ENCODE measurements around the gene AQP2.

The AQP2 gene

DNA sequence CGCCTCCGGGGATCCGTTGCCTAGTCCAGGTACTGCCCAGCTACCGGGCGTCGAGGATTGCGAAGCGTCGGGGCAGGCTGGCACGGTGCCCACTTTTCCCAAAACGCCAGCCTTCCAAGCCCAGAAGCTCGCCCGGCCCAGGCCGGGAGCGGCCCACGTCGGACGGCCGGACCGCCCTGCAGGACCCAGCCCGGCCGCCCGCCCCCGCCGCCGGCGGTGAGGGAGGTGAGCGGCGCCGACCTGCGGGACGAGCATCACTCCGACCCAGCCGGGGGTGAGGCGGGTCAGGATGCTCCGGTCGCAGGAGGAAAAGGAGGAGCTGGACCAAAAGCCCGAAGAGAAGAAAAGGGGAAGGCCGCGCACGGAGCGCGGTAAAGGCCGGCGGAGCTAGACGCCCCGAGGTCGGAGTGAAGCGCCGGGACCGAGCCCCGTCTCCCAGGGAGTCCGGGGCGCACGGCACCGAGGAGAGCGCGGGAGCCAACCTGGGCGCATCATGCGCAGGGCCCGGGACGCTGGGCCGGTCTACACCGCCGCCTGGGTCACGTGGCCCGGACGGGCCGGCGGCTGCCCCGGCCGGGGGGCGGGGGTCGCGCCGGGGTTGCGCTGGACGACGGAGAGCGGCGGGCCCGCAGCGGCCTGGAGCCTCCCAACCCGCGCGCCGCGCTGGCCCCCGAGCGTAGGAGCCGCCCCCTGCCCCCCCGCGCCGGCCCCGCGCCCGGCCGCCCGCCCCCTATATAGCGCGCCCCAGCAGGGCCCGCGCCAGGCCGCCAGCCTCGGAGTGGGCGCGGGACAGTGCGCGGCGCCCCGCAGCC is 10.8 kb downstream of the AQP2 start, which contains the start of gene AQP5:
Gene AQP5, plus strand, starts transcription at position 762 of the 812 bp plus-strand sequence. CDS start 146 bp downstream, outside the sequence.
- H3K27me3 ChIP-seq (replicated peaks in 2 of 5; ENCODE audit: control insufficient read depth in 4 of 5, insufficient read depth in 5 of 5, low read length in 4 of 5), result peaks cover 0 to 98% (median 50%) of the 10 kb centered on the region in 5 experiments
- ChIA-PET POLR2A (no interaction called here), CTCF (interaction anchor here (1.0 to 12.6 kb wide), 6 partner anchors 14 to 106 kb away, joined by 3 to 209 read pairs (median 14); partner anchors contain the start of gene AQP2)
- 4% methylated on average over 86 of the region's 111 CpGs for WGBS (ENCODE audit: insufficient coverage)
- H3K4me1 ChIP-seq (ENCODE audit: control extremely low read depth in 1 of 4, control insufficient read depth in 4 of 4, insufficient read depth in 4 of 4, low read length in 3 of 4), result peaks cover 0 to 28% (median 19%) of the 10 kb centered on the region in 4 experiments
- H3K4me3 ChIP-seq (ENCODE audit: control insufficient read depth in 1 of 7, extremely low read depth in 1 of 7, insufficient read depth in 4 of 7, low read depth in 2 of 7, low read length in 6 of 7), result peak within 1 kb of the TSS in 3 of 7 experiments; percentile 19 to 51 (median 34)
- H3K36me3 ChIP-seq (ENCODE audit: control insufficient read depth in 4 of 4, insufficient read depth in 4 of 4, low read length in 3 of 4), result no peaks in the 10 kb centered on the region
- no peak within 1 kb of the TSS for H3K27ac ChIP-seq (ENCODE audit: insufficient read depth in 1 of 2, low read depth in 1 of 2, low read length in 2 of 2, poor library complexity in 1 of 2, severe bottlenecking in 2 of 2)
- no peaks in the 10 kb centered on the region for H3K9me3 ChIP-seq (ENCODE audit: control extremely low read depth in 1 of 5, control insufficient read depth in 4 of 5, insufficient read depth in 2 of 5, low read depth in 1 of 5, low read length in 4 of 5)
- no peak for DNase-seq

DNA sequence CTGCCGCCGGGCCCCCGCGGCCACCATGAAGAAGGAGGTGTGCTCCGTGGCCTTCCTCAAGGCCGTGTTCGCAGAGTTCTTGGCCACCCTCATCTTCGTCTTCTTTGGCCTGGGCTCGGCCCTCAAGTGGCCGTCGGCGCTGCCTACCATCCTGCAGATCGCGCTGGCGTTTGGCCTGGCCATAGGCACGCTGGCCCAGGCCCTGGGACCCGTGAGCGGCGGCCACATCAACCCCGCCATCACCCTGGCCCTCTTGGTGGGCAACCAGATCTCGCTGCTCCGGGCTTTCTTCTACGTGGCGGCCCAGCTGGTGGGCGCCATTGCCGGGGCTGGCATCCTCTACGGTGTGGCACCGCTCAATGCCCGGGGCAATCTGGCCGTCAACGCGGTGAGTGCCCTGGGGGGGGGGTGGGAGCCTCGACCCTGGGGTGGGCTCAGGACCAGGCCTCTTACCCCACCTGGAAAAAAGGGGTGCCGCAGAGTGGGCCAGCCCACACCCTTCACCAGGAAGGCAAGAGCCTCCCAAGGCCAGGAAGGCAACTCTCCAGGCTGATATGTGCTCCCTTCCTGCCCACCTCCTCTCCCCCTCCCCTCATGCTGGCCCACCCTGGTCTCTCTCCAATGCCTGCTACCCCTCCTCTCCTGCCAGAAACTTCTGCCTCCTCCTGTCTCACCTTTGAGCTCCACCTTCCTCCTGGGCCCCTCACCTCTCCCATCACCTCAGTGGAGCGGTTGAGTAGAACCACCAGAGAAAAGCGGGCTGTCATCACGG is 11.6 kb downstream of the AQP2 start:
- no peak overlapping the region for H3K27ac ChIP-seq (ENCODE audit: insufficient read depth in 1 of 2, low read depth in 1 of 2, low read length in 2 of 2, poor library complexity in 1 of 2, severe bottlenecking in 2 of 2)
- no peaks in the 10 kb centered on the region for H3K9me3 ChIP-seq (ENCODE audit: control extremely low read depth in 1 of 5, control insufficient read depth in 4 of 5, insufficient read depth in 2 of 5, low read depth in 1 of 5, low read length in 4 of 5)
- POLR2A ChIA-PET, result no interaction called here

GRCh38 chr12:49962861-49963765 is 12.6 kb downstream of the AQP2 start:
- 81% methylated on average over 17 of the region's 21 CpGs for WGBS (ENCODE audit: insufficient coverage)
- DNase-seq, result no peak
- Histone ChIP-seq H3K9me3 (ENCODE audit: control extremely low read depth in 1 of 5, control insufficient read depth in 4 of 5, insufficient read depth in 2 of 5, low read depth in 1 of 5, low read length in 4 of 5) (no peaks in the 10 kb centered on the region), H3K4me1 (ENCODE audit: control extremely low read depth in 1 of 4, control insufficient read depth in 4 of 4, insufficient read depth in 4 of 4, low read length in 3 of 4) (peaks cover 0 to 38% (median 28%) of the 10 kb centered on the region in 4 experiments), H3K4me3 (ENCODE audit: control insufficient read depth in 1 of 7, extremely low read depth in 1 of 7, insufficient read depth in 4 of 7, low read depth in 2 of 7, low read length in 6 of 7) (no peak overlapping the region), H3K27ac (ENCODE audit: insufficient read depth in 1 of 2, low read depth in 1 of 2, low read length in 2 of 2, poor library complexity in 1 of 2, severe bottlenecking in 2 of 2) (no peak overlapping the region), H3K36me3 (ENCODE audit: control insufficient read depth in 4 of 4, insufficient read depth in 4 of 4, low read length in 3 of 4) (no peaks in the 10 kb centered on the region), H3K27me3 (replicated peaks in 2 of 5; ENCODE audit: control insufficient read depth in 4 of 5, insufficient read depth in 5 of 5, low read length in 4 of 5) (peaks cover 0 to 89% (median 38%) of the 10 kb centered on the region in 5 experiments)
- ChIA-PET POLR2A (no interaction called here), CTCF (interaction anchor here (0.9 to 12.6 kb wide), 7 partner anchors 16 to 104 kb away, joined by 3 to 209 read pairs (median 44); partner anchors contain the start of gene AQP2)

More for the DNA sequence above, 11.6 kb downstream of the AQP2 start:
- no peak for DNase-seq
- CTCF ChIA-PET, result interaction anchor here (1.0 to 12.6 kb wide), 6 partner anchors 15 to 105 kb away, joined by 3 to 209 read pairs (median 14); partner anchors contain the start of gene AQP2
- no peak overlapping the region for H3K4me3 ChIP-seq (ENCODE audit: control insufficient read depth in 1 of 7, extremely low read depth in 1 of 7, insufficient read depth in 4 of 7, low read depth in 2 of 7, low read length in 6 of 7)
- peaks cover 0 to 28% (median 20%) of the 10 kb centered on the region in 4 experiments for H3K4me1 ChIP-seq (ENCODE audit: control extremely low read depth in 1 of 4, control insufficient read depth in 4 of 4, insufficient read depth in 4 of 4, low read length in 3 of 4)
- H3K36me3 ChIP-seq (ENCODE audit: control insufficient read depth in 4 of 4, insufficient read depth in 4 of 4, low read length in 3 of 4), result no peaks in the 10 kb centered on the region
- WGBS (ENCODE audit: insufficient coverage), result 39% methylated on average over 37 of the region's 37 CpGs
- peaks cover 0 to 94% (median 44%) of the 10 kb centered on the region in 5 experiments for H3K27me3 ChIP-seq (replicated peaks in 2 of 5; ENCODE audit: control insufficient read depth in 4 of 5, insufficient read depth in 5 of 5, low read length in 4 of 5)

- peaks cover 0 to 78% (median 31%) of the 10 kb centered on the region in 5 experiments for H3K27me3 ChIP-seq (replicated peaks in 2 of 5; ENCODE audit: control insufficient read depth in 4 of 5, insufficient read depth in 5 of 5, low read length in 4 of 5)
- 94% methylated on average over 16 of the region's 17 CpGs for WGBS (ENCODE audit: insufficient coverage)
These were observed 13.7 kb downstream of the AQP2 start for GRCh38 chr12:49963976-49964815.

DNA sequence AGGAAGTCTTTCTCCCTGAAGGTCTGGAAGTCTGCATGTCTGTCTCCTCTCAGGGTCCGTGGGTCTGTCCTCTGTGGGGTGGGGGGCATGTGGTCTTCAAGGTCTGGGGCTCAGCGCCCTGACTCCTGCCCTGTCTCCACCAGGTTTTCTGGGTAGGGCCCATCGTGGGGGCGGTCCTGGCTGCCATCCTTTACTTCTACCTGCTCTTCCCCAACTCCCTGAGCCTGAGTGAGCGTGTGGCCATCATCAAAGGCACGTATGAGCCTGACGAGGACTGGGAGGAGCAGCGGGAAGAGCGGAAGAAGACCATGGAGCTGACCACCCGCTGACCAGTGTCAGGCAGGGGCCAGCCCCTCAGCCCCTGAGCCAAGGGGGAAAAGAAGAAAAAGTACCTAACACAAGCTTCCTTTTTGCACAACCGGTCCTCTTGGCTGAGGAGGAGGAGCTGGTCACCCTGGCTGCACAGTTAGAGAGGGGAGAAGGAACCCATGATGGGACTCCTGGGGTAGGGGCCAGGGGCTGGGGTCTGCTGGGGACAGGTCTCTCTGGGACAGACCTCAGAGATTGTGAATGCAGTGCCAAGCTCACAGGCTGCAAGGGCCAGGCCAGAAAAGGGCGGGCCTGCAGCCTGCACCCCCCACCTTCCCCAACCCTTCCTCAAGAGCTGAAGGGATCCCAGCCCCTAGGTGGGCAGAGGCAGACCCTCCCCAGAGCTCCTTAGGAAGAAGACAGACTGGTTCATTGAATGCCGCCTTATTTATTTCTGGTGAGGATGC is 14.5 kb downstream of the AQP2 start:
- Histone ChIP-seq H3K4me1 (ENCODE audit: control extremely low read depth in 1 of 4, control insufficient read depth in 4 of 4, insufficient read depth in 4 of 4, low read length in 3 of 4) (peaks cover 0 to 47% (median 36%) of the 10 kb centered on the region in 4 experiments), H3K9me3 (ENCODE audit: control extremely low read depth in 1 of 5, control insufficient read depth in 4 of 5, insufficient read depth in 2 of 5, low read depth in 1 of 5, low read length in 4 of 5) (no peaks in the 10 kb centered on the region), H3K27ac (ENCODE audit: insufficient read depth in 1 of 2, low read depth in 1 of 2, low read length in 2 of 2, poor library complexity in 1 of 2, severe bottlenecking in 2 of 2) (no peak overlapping the region), H3K4me3 (ENCODE audit: control insufficient read depth in 1 of 7, extremely low read depth in 1 of 7, insufficient read depth in 4 of 7, low read depth in 2 of 7, low read length in 6 of 7) (no peak overlapping the region), H3K27me3 (replicated peaks in 2 of 5; ENCODE audit: control insufficient read depth in 4 of 5, insufficient read depth in 5 of 5, low read length in 4 of 5) (peaks cover 0 to 70% (median 23%) of the 10 kb centered on the region in 5 experiments), H3K36me3 (ENCODE audit: control insufficient read depth in 4 of 4, insufficient read depth in 4 of 4, low read length in 3 of 4) (no peaks in the 10 kb centered on the region)
- ChIA-PET POLR2A (interaction anchor here (0.9 kb wide), 1 partner anchor 61 kb away, joined by 3 read pairs; the partner anchor contains the start of gene RACGAP1), CTCF (interaction anchor here (1.3 to 12.6 kb wide), 16 partner anchors 9 to 200 kb away, joined by 3 to 209 read pairs (median 30); partner anchors contain the start of gene RACGAP1)
- no peak for DNase-seq
- 71% methylated on average over 9 of the region's 13 CpGs for WGBS (ENCODE audit: insufficient coverage)

More at GRCh38 chr12:49963976-49964815, 13.7 kb downstream of the AQP2 start:
- no peak for DNase-seq
- Histone ChIP-seq H3K9me3 (ENCODE audit: control extremely low read depth in 1 of 5, control insufficient read depth in 4 of 5, insufficient read depth in 2 of 5, low read depth in 1 of 5, low read length in 4 of 5) (no peaks in the 10 kb centered on the region), H3K4me1 (ENCODE audit: control extremely low read depth in 1 of 4, control insufficient read depth in 4 of 4, insufficient read depth in 4 of 4, low read length in 3 of 4) (peaks cover 0 to 46% (median 34%) of the 10 kb centered on the region in 4 experiments), H3K36me3 (ENCODE audit: control insufficient read depth in 4 of 4, insufficient read depth in 4 of 4, low read length in 3 of 4) (no peaks in the 10 kb centered on the region), H3K4me3 (ENCODE audit: control insufficient read depth in 1 of 7, extremely low read depth in 1 of 7, insufficient read depth in 4 of 7, low read depth in 2 of 7, low read length in 6 of 7) (no peak overlapping the region), H3K27ac (ENCODE audit: insufficient read depth in 1 of 2, low read depth in 1 of 2, low read length in 2 of 2, poor library complexity in 1 of 2, severe bottlenecking in 2 of 2) (no peak overlapping the region)
- CTCF ChIA-PET, result interaction anchor here (0.9 to 12.6 kb wide), 9 partner anchors 10 to 103 kb away, joined by 3 to 209 read pairs (median 56); no protein-coding TSS in a partner anchor
- POLR2A ChIA-PET, result interaction anchor here (0.9 kb wide), 1 partner anchor 61 kb away, joined by 3 read pairs; the partner anchor contains the start of gene RACGAP1
